Brain microvascular endothelial cell (primary cell): Measurements from ENCODE around the gene NIPAL3.
A peak's percentile ranks its signal among the peaks of the same experiment; 100 is the strongest.

ENCODE experiments used
- DNase-seq: peaks from one replicate; pipeline ENCODE4 v3.0.0-alpha.2; 2020
- H3K27ac ChIP-seq: fragments of 250-450 bp; sonication (Bioruptor Pico); 2 replicates; pipeline ENCODE4 v1.5.1; 2020; ENCODE audit warnings: mild to moderate bottlenecking, moderate library complexity
- H3K27me3 ChIP-seq: fragments of 250-450 bp; sonication (Bioruptor Pico); replicated peaks from 2 replicates; pipeline ENCODE4 v1.5.1; 2020; ENCODE audit warnings: mild to moderate bottlenecking
- H3K36me3 ChIP-seq: fragments of 250-450 bp; sonication (Bioruptor Pico); replicated peaks from 2 replicates; pipeline ENCODE4 v1.5.1; 2020; ENCODE audit warnings: mild to moderate bottlenecking
- H3K4me3 ChIP-seq: 2 replicates; pipeline ENCODE4 v1.5.1; 2011; ENCODE audit warnings: low read depth, mild to moderate bottlenecking, control low read depth, low read length, moderate library complexity
- in situ Hi-C: cut with HindIII; loops from 2 replicates; pipeline ENCODE4 v1.10.0; 2017; ENCODE audit warnings: low sequenced_read_pairs, low pct_ligation_motif_present
- TF ChIP-seq, protein P1 (sequence below): IDR thresholded peaks from 2 replicates; pipeline ENCODE4 v1.5.1; 2011; ENCODE audit warnings: low read depth, mild to moderate bottlenecking, moderate library complexity, low read length, control low read depth, inconsistent platforms; ENCODE audit errors: missing control alignments

The NIPAL3 gene

GRCh38 chr1:24392604-24392946, 23.0 kb upstream of the NIPAL3 start:
- no peak overlapping the region for H3K27ac ChIP-seq
- in situ Hi-C loops: loop anchor here (10.0 kb wide), 1 partner anchor 198 kb away; no protein-coding TSS in a partner anchor

GRCh38 chr1:24392982-24393650, 22.5 kb upstream of the NIPAL3 start:
- no peak overlapping the region for H3K27ac ChIP-seq

More at GRCh38 chr1:24392604-24392946, 23.0 kb upstream of the NIPAL3 start:
- no peak overlapping the region for H3K4me3 ChIP-seq
- DNase-seq: no peak
- H3K36me3 ChIP-seq: no peaks in the 10 kb centered on the region
- no peaks in the 10 kb centered on the region for H3K27me3 ChIP-seq
- TF ChIP-seq, protein P1, sequence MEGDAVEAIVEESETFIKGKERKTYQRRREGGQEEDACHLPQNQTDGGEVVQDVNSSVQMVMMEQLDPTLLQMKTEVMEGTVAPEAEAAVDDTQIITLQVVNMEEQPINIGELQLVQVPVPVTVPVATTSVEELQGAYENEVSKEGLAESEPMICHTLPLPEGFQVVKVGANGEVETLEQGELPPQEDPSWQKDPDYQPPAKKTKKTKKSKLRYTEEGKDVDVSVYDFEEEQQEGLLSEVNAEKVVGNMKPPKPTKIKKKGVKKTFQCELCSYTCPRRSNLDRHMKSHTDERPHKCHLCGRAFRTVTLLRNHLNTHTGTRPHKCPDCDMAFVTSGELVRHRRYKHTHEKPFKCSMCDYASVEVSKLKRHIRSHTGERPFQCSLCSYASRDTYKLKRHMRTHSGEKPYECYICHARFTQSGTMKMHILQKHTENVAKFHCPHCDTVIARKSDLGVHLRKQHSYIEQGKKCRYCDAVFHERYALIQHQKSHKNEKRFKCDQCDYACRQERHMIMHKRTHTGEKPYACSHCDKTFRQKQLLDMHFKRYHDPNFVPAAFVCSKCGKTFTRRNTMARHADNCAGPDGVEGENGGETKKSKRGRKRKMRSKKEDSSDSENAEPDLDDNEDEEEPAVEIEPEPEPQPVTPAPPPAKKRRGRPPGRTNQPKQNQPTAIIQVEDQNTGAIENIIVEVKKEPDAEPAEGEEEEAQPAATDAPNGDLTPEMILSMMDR: no peak

GRCh38 chr1:24393892-24394291, 21.7 kb upstream of the NIPAL3 start:
- no peak overlapping the region for H3K4me3 ChIP-seq
- no peaks in the 10 kb centered on the region for H3K36me3 ChIP-seq
- in situ Hi-C loops: loop anchor here (10.0 kb wide), 1 partner anchor 199 kb away; no protein-coding TSS in a partner anchor
- no peak overlapping the region for H3K27ac ChIP-seq
- no peaks in the 10 kb centered on the region for H3K27me3 ChIP-seq
- no peak for DNase-seq
- TF ChIP-seq, protein P1: peak; percentile 4

More at GRCh38 chr1:24392982-24393650, 22.5 kb upstream of the NIPAL3 start:
- H3K4me3 ChIP-seq: no peak overlapping the region
- no peak for DNase-seq
- TF ChIP-seq, protein P1: no peak
- H3K36me3 ChIP-seq: no peaks in the 10 kb centered on the region
- in situ Hi-C loops: loop anchor here (10.0 kb wide), 1 partner anchor 198 kb away; no protein-coding TSS in a partner anchor
- no peaks in the 10 kb centered on the region for H3K27me3 ChIP-seq

DNA sequence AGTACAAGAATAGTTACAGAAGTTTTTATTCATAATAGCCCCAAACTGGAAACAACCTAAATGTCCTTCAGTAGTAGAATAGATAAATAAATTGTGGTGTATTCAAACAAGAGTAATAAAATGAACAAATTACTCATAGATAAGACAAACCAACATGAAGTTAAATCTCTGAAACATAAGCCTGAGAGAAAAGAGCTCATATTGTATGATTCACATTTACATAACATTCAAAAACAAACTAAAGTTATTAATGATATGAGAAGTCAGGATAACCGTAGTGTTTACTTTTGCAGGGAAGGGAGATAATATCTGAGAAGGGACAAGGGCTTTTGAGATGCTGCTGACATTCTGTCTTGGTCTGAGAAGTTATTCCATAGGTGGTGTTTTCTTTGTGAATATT, 15.5 kb upstream of the NIPAL3 start:
- no peak for DNase-seq
- no peak overlapping the region for H3K4me3 ChIP-seq
- H3K27ac ChIP-seq: no peak overlapping the region
- H3K27me3 ChIP-seq: no peaks in the 10 kb centered on the region
- in situ Hi-C loops: no loop called here
- H3K36me3 ChIP-seq: no peaks in the 10 kb centered on the region
- TF ChIP-seq, protein P1: no peak

- in situ Hi-C loops: no loop called here
- TF ChIP-seq, protein P1: no peak
- no peak for DNase-seq
- Histone ChIP-seq H3K27me3 (no peaks in the 10 kb centered on the region), H3K4me3 (no peak overlapping the region), H3K27ac (no peak overlapping the region), H3K36me3 (no peaks in the 10 kb centered on the region)
Observed at GRCh38 chr1:24403806-24404205, 11.8 kb upstream of the NIPAL3 start.

- Histone ChIP-seq H3K27ac (no peak overlapping the region), H3K4me3 (no peak overlapping the region), H3K36me3 (no peaks in the 10 kb centered on the region), H3K27me3 (no peaks in the 10 kb centered on the region)
- no peak for DNase-seq
- TF ChIP-seq, protein P1: no peak
- in situ Hi-C loops: no loop called here
Observed at GRCh38 chr1:24406788-24407187, 8.8 kb upstream of the NIPAL3 start.
